IMR-90 (cell line): ENCODE data around the gene RUNX3. TPM values are rescaled to one million over a fixed set of nuclear protein-coding genes. Genes with fewer than 3 reads are reported as not detected.
A peak's percentile ranks its signal among the peaks of the same experiment; 100 is the strongest.

Experiments
- ATAC-seq: fragments of 200-7000 bp; cut with Tn5 transposase; 2 replicates; pipeline ENCODE4 v1.9.1; 2020; ENCODE audit warnings: low read depth, mild to moderate bottlenecking, moderate library complexity
- BruUV-seq: library from RNA; stranded (reverse); fragments of 400-500 nt; replicated peaks from 2 replicates; lab custom pipeline; 2021; lab: Mats Ljungman, UMichigan
- CTCF ChIA-PET: fragments of 300-600 bp; formaldehyde crosslinking; extraction: SDS; loops from one replicate; lab custom pipeline; 2021; ENCODE audit warnings: antibody characterized with exemption; lab: Yijun Ruan, JAX
- POLR2A ChIA-PET: fragments of 300-600 bp; sonication (Branson Sonifier 250); formaldehyde crosslinking; loops from one replicate; lab custom pipeline; 2022; ENCODE audit warnings: antibody characterized with exemption; ENCODE audit not compliant: unreplicated experiment; lab: Charles Lee
- DNase-seq: peaks from one replicate; pipeline ENCODE4 v3.0.0; 2013
- H2AFZ ChIP-seq: replicated peaks from 2 replicates; pipeline ENCODE3; 2013; ENCODE audit warnings: low read length, mild to moderate bottlenecking; ENCODE audit not compliant: poor library complexity
- H2AK5ac ChIP-seq: 2 replicates; pipeline ENCODE4 v1.6.1; 2013; ENCODE audit warnings: low read depth, low read length, inconsistent platforms
- H2AK9ac ChIP-seq: replicated peaks from 2 replicates; pipeline ENCODE3; 2013; ENCODE audit warnings: mild to moderate bottlenecking, low read depth, low read length, moderate library complexity; ENCODE audit not compliant: poor library complexity
- H2BK120ac ChIP-seq: 2 replicates; pipeline ENCODE4 v1.6.1; 2013; ENCODE audit warnings: low read depth, low read length, inconsistent platforms
- H2BK15ac ChIP-seq: 3 replicates; pipeline ENCODE4 v1.6.1; 2013; ENCODE audit warnings: low read depth, low read length, inconsistent platforms
- H2BK20ac ChIP-seq: 2 replicates; pipeline ENCODE4 v1.6.1; 2013; ENCODE audit warnings: low read depth, mild to moderate bottlenecking, inconsistent platforms, low read length, moderate library complexity
- H2BK5ac ChIP-seq: 2 replicates; pipeline ENCODE4 v1.6.1; 2013; ENCODE audit warnings: mild to moderate bottlenecking, low read depth, low read length, inconsistent platforms; ENCODE audit not compliant: poor library complexity, severe bottlenecking
- H3K14ac ChIP-seq: replicated peaks from 2 replicates; pipeline ENCODE4 v1.6.1; 2013; ENCODE audit warnings: low read depth, low read length, inconsistent platforms
- H3K18ac ChIP-seq: 2 replicates; pipeline ENCODE4 v1.6.1; 2013; ENCODE audit warnings: low read depth, low read length, control low read depth
- H3K23ac ChIP-seq: 2 replicates; pipeline ENCODE4 v1.6.1; 2013; ENCODE audit warnings: low read depth, low read length, inconsistent platforms
- H3K27ac ChIP-seq: 2 replicates; pipeline ENCODE4 v1.5.1; 2013; ENCODE audit warnings: mild to moderate bottlenecking, control low read depth, low read length; ENCODE audit not compliant: insufficient read depth
- H3K27me3 ChIP-seq: 2 replicates; pipeline ENCODE4 v1.6.1; 2013; ENCODE audit warnings: low read length; ENCODE audit not compliant: control insufficient read depth, insufficient read depth
- H3K36me3 ChIP-seq: 2 replicates; pipeline ENCODE4 v1.6.1; 2013; ENCODE audit warnings: low read length, mixed read lengths; ENCODE audit not compliant: control insufficient read depth, insufficient read depth
- H3K4ac ChIP-seq: 2 replicates; pipeline ENCODE4 v1.6.1; 2013; ENCODE audit warnings: low read depth, low read length, inconsistent platforms
- H3K4me1 ChIP-seq: 2 replicates; pipeline ENCODE4 v1.6.1; 2013; ENCODE audit warnings: low read length, mixed read lengths; ENCODE audit not compliant: control insufficient read depth, insufficient read depth
- H3K4me2 ChIP-seq: 2 replicates; pipeline ENCODE4 v1.6.1; 2013; ENCODE audit warnings: low read depth, mild to moderate bottlenecking, control low read depth, low read length, moderate library complexity
- H3K4me3 ChIP-seq: 2 replicates; pipeline ENCODE4 v1.5.1; 2013; ENCODE audit warnings: low read depth, mild to moderate bottlenecking, control low read depth, low read length, moderate library complexity; ENCODE audit not compliant: insufficient read depth
- H3K56ac ChIP-seq: 2 replicates; pipeline ENCODE4 v1.6.1; 2013; ENCODE audit warnings: low read length, inconsistent platforms; ENCODE audit not compliant: insufficient read depth; ENCODE audit errors: extremely low read depth
- H3K79me1 ChIP-seq, 2 experiments: 2 replicates each; pipeline ENCODE4 v1.6.1; 2013; ENCODE audit warnings: low read length in 2 of 2, inconsistent platforms in 1 of 2, low read depth in 1 of 2
- H3K9ac ChIP-seq: 2 replicates; pipeline ENCODE4 v1.6.1; 2013; ENCODE audit warnings: low read depth, low read length, control low read depth
- H3K9me1 ChIP-seq: 2 replicates; pipeline ENCODE4 v1.6.1; 2013; ENCODE audit warnings: low read length, inconsistent platforms; ENCODE audit not compliant: insufficient read depth
- H3K9me3 ChIP-seq: 2 replicates; pipeline ENCODE4 v1.6.1; 2013; ENCODE audit warnings: low read length; ENCODE audit not compliant: control insufficient read depth, insufficient read depth
- H4K20me1 ChIP-seq: 2 replicates; pipeline ENCODE4 v1.6.1; 2013; ENCODE audit warnings: low read length, inconsistent platforms; ENCODE audit not compliant: insufficient read depth
- H4K5ac ChIP-seq: 2 replicates; pipeline ENCODE4 v1.6.1; 2013; ENCODE audit warnings: mild to moderate bottlenecking, low read depth, low read length, control low read depth
- H4K8ac ChIP-seq, 2 experiments: 2 replicates each; pipeline ENCODE4 v1.6.1; 2013; ENCODE audit warnings: low read depth in 2 of 2, low read length in 2 of 2, control low read depth in 1 of 2, inconsistent platforms in 1 of 2
- H4K91ac ChIP-seq: 2 replicates; pipeline ENCODE4 v1.6.1; 2013; ENCODE audit warnings: low read depth, low read length, inconsistent platforms; ENCODE audit not compliant: insufficient read depth
- MXI1 ChIP-seq: IDR thresholded peaks from 2 replicates; pipeline ENCODE4 v1.6.1; 2012; ENCODE audit warnings: low read depth, mild to moderate bottlenecking, low read length, moderate library complexity, borderline replicate concordance
- WGBS, 2 experiments: methylation state at CpG; one replicate each; pipeline versions ENCODE4 v1.1.5 to v1.1.7; 2013; ENCODE audit warnings: missing lambda C conversion rate in 2 of 2; ENCODE audit not compliant: insufficient read length in 1 of 2; ENCODE audit errors: extremely low coverage in 2 of 2; 5-methylcytosine and 5-hydroxymethylcytosine counted together
- dilution Hi-C: fragments of 300-500 bp; cut with HindIII; formaldehyde crosslinking; loops from one replicate; pipeline ENCODE4 v1.14.3; 2018; ENCODE audit warnings: low sequenced_read_pairs; ENCODE audit not compliant: unreplicated experiment
- in situ Hi-C: fragments of 300-500 bp; cut with MboI; formaldehyde crosslinking; loops from 3 replicates; pipeline ENCODE4 v1.14.3; 2019; ENCODE audit warnings: low sequenced_read_pairs, inconsistent platforms, mixed read lengths
- intact Hi-C: fragments of 100-400 bp; cut with micrococcal nuclease; formaldehyde crosslinking; loops from 2 replicates; pipeline ENCODE4 v1.10.0; 2022
- polyA plus RNA-seq, 3 experiments: library from polyadenylated mRNA; depleted of rRNA; stranded (reverse); fragments of >200 nt; gene quantifications; 2 replicates each; pipeline ENCODE4 v1.2.3, GENCODE V29; 2012; ENCODE audit warnings: low replicate concordance in 1 of 3
- total RNA-seq: library from RNA; depleted of rRNA; stranded (reverse); fragments of >200 nt; gene quantifications from 2 replicates; pipeline ENCODE4 v1.2.3, GENCODE V29; 2012

The RUNX3 gene
- total and polyA plus RNA-seq, 2 of the 4 experiments (the other 2 are of a cell fraction) = 0.07 TPM; not detected in 1

- no TSS peak for BruUV-seq
- TF ChIP-seq MXI1 = no peak
- POLR2A ChIA-PET = no interaction called here
- DNase-seq (no peak), ATAC-seq (no peak)
- no peaks in the 10 kb centered on the region for H3K36me3 ChIP-seq
- peaks cover 5% of the 10 kb centered on the region for H3K4me1 ChIP-seq
- H4K8ac ChIP-seq = no peak overlapping the region
- H3K14ac ChIP-seq = 0 out of 2 replicates have a peak overlapping the region, but pooled peaks have one; percentile 4
- H3K79me1 ChIP-seq = peaks cover 0 to 8% of the 10 kb centered on the region in 2 experiments; a peak in 2 of 4 replicates
- no peak overlapping the region for H3K9ac ChIP-seq
- H3K9me1 ChIP-seq = peaks cover 8% of the 10 kb centered on the region
- H2AK5ac ChIP-seq = no peak overlapping the region
- in situ Hi-C loops (no loop called here), intact Hi-C loops (no loop called here), dilution Hi-C loops (no loop called here)
- H3K56ac ChIP-seq = no peak overlapping the region
- H2AFZ ChIP-seq = no peak overlapping the region
- no peaks in the 10 kb centered on the region for H3K9me3 ChIP-seq
- no peak overlapping the region for H3K27ac ChIP-seq
- CTCF ChIA-PET = interaction anchor here (0.9 kb wide), 1 partner anchor 12 kb away, joined by 4 read pairs; no protein-coding TSS in a partner anchor
- no peak overlapping the region for H3K23ac ChIP-seq
- H2AK9ac ChIP-seq = no peak overlapping the region
- peaks cover 14% of the 10 kb centered on the region; the same call in 1 of the 2 replicates for H3K27me3 ChIP-seq
- H2BK15ac ChIP-seq = no peak overlapping the region; the same call in 2 of the 3 replicates
- H4K5ac ChIP-seq = no peak overlapping the region
- H3K4me2 ChIP-seq = no peak overlapping the region
- H3K4me3 ChIP-seq = no peak overlapping the region
- H2BK120ac ChIP-seq = no peak overlapping the region
- no peaks in the 10 kb centered on the region for H4K20me1 ChIP-seq
- H4K91ac ChIP-seq = no peak overlapping the region
- 0 out of 2 replicates have a peak overlapping the region, but pooled peaks have one; percentile 3 for H2BK20ac ChIP-seq
- no peak overlapping the region for H3K4ac ChIP-seq
- H2BK5ac ChIP-seq = no peak overlapping the region
- WGBS, 2 experiments = 88% methylated on average over 4 of the region's 11 CpGs; no CpG with 5 or more reads in 1 of the 2 experiments
- no peak overlapping the region for H3K18ac ChIP-seq
Observed at GRCh38 chr1:24960071-24960801, 30.2 kb upstream of the RUNX3 start.
